Stomach smooth muscle (tissue), 2 donors: ENCODE data around the gene THRA.

Source experiments
- H3K27ac ChIP-seq: one replicate; pipeline ENCODE4 v1.7.0; 2013; ENCODE audit warnings: mild to moderate bottlenecking, low read length, inconsistent platforms
- H3K27me3 ChIP-seq, 2 donors: one replicate each; pipeline ENCODE4 v1.7.0; 2013; ENCODE audit warnings: low read length in 2 of 2; ENCODE audit not compliant: insufficient read depth in 2 of 2, control insufficient read depth in 1 of 2
- H3K36me3 ChIP-seq, 2 donors: one replicate each; pipeline ENCODE4 v1.7.0; 2013; ENCODE audit warnings: low read length in 2 of 2; ENCODE audit not compliant: control insufficient read depth in 2 of 2, insufficient read depth in 2 of 2
- H3K4me1 ChIP-seq: one replicate; pipeline ENCODE4 v1.7.0; 2013; ENCODE audit warnings: low read length; ENCODE audit not compliant: control insufficient read depth, insufficient read depth
- H3K4me3 ChIP-seq, 2 donors: one replicate each; pipeline ENCODE4 v1.7.0; 2013; ENCODE audit warnings: low read length in 2 of 2
- H3K9ac ChIP-seq, 2 donors: one replicate each; pipeline ENCODE4 v1.7.0; 2013; ENCODE audit warnings: low read length in 2 of 2, mild to moderate bottlenecking in 1 of 2
- H3K9me3 ChIP-seq, 2 donors: one replicate each; pipeline ENCODE4 v1.7.0; 2013; ENCODE audit warnings: low read length in 2 of 2; ENCODE audit not compliant: control insufficient read depth in 2 of 2
- donor health status: healthy.
- donor health status: Pancreatic carcinoma.

THRA gene

DNA sequence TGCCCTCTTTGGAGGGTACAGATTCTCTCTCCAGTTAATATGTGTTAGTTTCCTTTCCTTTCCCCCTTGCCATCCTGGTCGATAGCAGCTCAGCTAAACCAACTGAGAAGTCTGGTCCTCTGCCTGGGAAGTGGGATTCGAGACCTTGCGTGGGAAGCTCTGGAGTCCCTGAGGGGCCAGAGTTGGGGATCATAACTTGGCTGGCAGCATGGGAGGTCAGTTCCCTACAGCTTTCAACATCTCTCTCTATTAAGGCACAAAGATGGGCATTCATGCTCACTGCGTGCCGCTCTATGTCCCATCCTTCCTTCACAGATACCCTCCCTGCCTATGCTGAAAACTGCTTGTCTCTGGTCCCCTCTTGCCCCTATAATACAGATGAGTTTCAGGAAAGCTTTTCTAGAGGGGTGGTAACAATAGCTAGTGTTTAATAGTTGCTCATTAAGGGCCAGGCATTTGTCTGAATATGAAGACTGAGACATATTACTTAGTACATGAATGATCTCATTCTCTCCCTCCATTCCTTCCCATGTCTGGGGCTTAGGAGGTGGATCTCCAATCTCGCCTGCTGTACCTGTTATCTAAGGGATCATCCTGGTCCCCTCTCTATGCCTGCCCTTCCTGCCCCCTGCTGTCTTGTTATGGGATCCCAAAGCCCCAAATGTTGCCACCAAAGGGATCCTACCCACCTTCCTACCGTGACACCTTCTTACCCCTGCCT lies 10.8 kb downstream of the THRA start:
- peak overlapping the region in 1 of 2 donors; percentile 36 for H3K9ac ChIP-seq
- peak overlapping the region; percentile 93 for H3K27ac ChIP-seq
- H3K4me3 ChIP-seq = peak overlapping the region in 1 of 2 donors; percentile 29
- peaks cover 11 to 22% of the 10 kb centered on the region in 2 donors for H3K36me3 ChIP-seq
- H3K9me3 ChIP-seq = no peaks in the 10 kb centered on the region
- peaks cover 86% of the 10 kb centered on the region for H3K4me1 ChIP-seq
- no peaks in the 10 kb centered on the region for H3K27me3 ChIP-seq

GRCh38 chr17:40074175-40074512 lies 11.4 kb downstream of the THRA start:
- peak overlapping the region; percentile 93 for H3K27ac ChIP-seq
- no peak overlapping the region for H3K4me3 ChIP-seq
- H3K36me3 ChIP-seq = peaks cover 11 to 24% of the 10 kb centered on the region in 2 donors
- H3K27me3 ChIP-seq = no peaks in the 10 kb centered on the region
- H3K4me1 ChIP-seq = peaks cover 81% of the 10 kb centered on the region
- no peaks in the 10 kb centered on the region for H3K9me3 ChIP-seq
- H3K9ac ChIP-seq = no peak overlapping the region

DNA sequence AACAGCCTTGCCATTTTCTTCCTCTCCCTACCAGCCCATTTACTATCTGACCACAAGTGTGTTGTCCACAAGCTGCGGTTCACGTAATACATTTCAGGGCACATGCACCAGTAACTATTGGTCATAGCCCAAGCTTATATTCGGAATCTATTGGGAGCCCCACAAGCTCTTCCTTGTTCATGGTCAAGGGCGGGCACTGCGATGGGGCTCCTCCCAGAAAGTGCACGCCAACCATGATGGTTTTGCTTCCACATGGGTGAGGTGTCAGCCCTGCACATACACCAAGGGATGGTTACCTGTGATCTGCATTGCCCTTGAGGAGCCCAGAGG lies 12.1 kb downstream of the THRA start:
- H3K4me3 ChIP-seq = peak overlapping the region in 1 of 2 donors; percentile 65
- peaks cover 74% of the 10 kb centered on the region for H3K4me1 ChIP-seq
- H3K27me3 ChIP-seq = no peaks in the 10 kb centered on the region
- no peaks in the 10 kb centered on the region for H3K9me3 ChIP-seq
- peak overlapping the region; percentile 93 for H3K27ac ChIP-seq
- H3K9ac ChIP-seq = peak overlapping the region in 1 of 2 donors; percentile 36
- H3K36me3 ChIP-seq = peaks cover 11 to 26% of the 10 kb centered on the region in 2 donors

- Histone ChIP-seq H3K4me3 (peak overlapping the region; percentile 50 to 65), H3K9ac (peak overlapping the region; percentile 39 to 64)
Observed at GRCh38 chr17:40075201-40075941, 12.6 kb downstream of the THRA start.

GRCh38 chr17:40075942-40076498 lies 13.3 kb downstream of the THRA start:
- Histone ChIP-seq H3K9me3 (no peaks in the 10 kb centered on the region), H3K27ac (peak overlapping the region; percentile 93), H3K27me3 (no peaks in the 10 kb centered on the region), H3K9ac (peak overlapping the region; percentile 39 to 64), H3K36me3 (peaks cover 14 to 27% of the 10 kb centered on the region in 2 donors), H3K4me1 (peaks cover 62% of the 10 kb centered on the region), H3K4me3 (peak overlapping the region; percentile 50 to 65)

More at GRCh38 chr17:40075201-40075941, 12.6 kb downstream of the THRA start:
- Histone ChIP-seq H3K36me3 (peaks cover 13 to 26% of the 10 kb centered on the region in 2 donors), H3K27me3 (no peaks in the 10 kb centered on the region), H3K9me3 (no peaks in the 10 kb centered on the region), H3K27ac (peak overlapping the region; percentile 93), H3K4me1 (peaks cover 68% of the 10 kb centered on the region)

DNA sequence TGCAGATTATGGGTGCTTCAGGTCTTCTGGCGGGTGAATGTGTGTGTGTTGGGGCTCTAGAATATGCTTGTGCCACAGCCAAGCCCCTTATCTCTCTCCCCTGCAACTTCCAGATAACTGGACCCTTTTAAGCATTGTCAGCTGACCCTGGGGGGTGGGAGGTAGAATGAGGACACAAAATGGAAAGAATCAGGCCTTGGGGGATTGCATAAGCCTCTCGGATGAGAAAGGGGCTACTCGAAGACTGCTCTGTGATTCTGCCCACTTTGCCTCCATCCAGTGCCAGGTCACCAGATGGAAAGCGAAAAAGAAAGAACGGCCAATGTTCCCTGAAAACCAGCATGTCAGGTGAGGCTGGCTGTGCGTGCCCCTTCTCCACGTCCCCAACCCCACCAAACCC lies 13.8 kb downstream of the THRA start:
- H3K27me3 ChIP-seq = no peaks in the 10 kb centered on the region
- no peak overlapping the region for H3K4me3 ChIP-seq
- no peaks in the 10 kb centered on the region for H3K9me3 ChIP-seq
- H3K36me3 ChIP-seq = peaks cover 14 to 29% of the 10 kb centered on the region in 2 donors
- peak overlapping the region in 1 of 2 donors; percentile 8 for H3K9ac ChIP-seq
- H3K4me1 ChIP-seq = peaks cover 56% of the 10 kb centered on the region
- peak overlapping the region; percentile 93 for H3K27ac ChIP-seq

- Histone ChIP-seq H3K4me1 (peaks cover 27% of the 10 kb centered on the region), H3K9me3 (no peaks in the 10 kb centered on the region), H3K27ac (no peak overlapping the region), H3K36me3 (peaks cover 25 to 40% of the 10 kb centered on the region in 2 donors), H3K9ac (no peak overlapping the region), H3K27me3 (no peaks in the 10 kb centered on the region), H3K4me3 (no peak overlapping the region)
Observed at GRCh38 chr17:40079545-40079944, 16.8 kb downstream of the THRA start.

DNA sequence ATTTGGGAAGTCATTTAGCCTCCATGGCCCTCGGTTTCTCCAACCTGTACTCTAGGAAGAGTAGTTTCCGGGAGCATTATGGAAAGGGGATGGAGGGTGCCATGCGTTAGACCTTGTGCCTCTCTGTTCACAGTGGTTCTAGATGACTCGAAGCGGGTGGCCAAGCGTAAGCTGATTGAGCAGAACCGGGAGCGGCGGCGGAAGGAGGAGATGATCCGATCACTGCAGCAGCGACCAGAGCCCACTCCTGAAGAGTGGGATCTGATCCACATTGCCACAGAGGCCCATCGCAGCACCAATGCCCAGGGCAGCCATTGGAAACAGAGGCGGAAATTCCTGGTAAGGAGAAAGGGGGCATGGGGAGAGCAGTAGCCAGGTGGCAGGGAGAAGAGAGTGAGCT lies 21.7 kb downstream of the THRA start:
- Histone ChIP-seq H3K4me1 (peaks cover 19% of the 10 kb centered on the region), H3K36me3 (peaks cover 46 to 53% of the 10 kb centered on the region in 2 donors), H3K27me3 (no peaks in the 10 kb centered on the region), H3K27ac (peak overlapping the region; percentile 18), H3K4me3 (no peak overlapping the region), H3K9ac (no peak overlapping the region), H3K9me3 (no peaks in the 10 kb centered on the region)

DNA sequence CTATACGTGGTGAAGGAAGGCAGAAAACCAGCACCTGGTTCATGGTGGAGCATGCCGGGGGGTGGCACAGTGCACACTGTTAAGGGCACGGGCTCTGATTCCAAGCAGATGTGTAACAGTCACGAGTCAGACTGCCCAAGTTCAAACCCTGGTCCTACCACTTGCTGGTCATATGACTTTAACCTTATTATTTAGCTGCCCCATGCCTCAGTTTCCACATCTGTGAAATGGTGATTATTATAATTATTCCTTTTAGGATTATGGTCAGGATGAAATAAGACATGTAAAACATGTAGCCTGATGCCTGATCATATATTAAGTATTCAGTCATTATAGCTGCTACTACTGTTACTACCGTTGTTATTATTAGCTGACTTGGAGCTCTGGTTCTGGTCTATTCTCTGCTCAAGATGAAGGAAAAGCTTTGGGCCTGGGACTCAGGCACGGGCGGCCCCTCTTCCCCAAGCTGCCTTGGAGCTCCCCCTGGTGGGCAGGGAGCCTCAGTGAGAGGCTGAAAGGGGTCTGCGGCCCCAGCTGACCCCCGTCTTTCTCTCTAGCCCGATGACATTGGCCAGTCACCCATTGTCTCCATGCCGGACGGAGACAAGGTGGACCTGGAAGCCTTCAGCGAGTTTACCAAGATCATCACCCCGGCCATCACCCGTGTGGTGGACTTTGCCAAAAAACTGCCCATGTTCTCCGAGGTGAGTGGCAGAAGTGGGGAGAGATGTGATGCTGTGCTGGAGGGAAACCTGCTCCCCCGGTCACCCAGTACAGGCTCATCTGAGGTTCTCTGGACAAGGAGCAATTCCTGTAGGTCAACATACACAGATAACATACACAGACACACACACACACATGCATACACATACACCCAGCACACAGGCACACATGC lies 23.6 kb downstream of the THRA start:
- Histone ChIP-seq H3K36me3 (peaks cover 43 to 50% of the 10 kb centered on the region in 2 donors), H3K4me1 (peaks cover 37% of the 10 kb centered on the region), H3K27me3 (no peaks in the 10 kb centered on the region), H3K4me3 (peak overlapping the region in 1 of 2 donors; percentile 19), H3K27ac (peak overlapping the region; percentile 62), H3K9ac (peak overlapping the region in 1 of 2 donors; percentile 22), H3K9me3 (no peaks in the 10 kb centered on the region)
